GM10248 (cell line): ENCODE data around the gene CHST3.

Source experiments
- CTCF ChIA-PET: fragments of 300-600 bp; sonication (Branson Sonifier 250); formaldehyde crosslinking; extraction: SDS; loops from one replicate; lab custom pipeline; 2021; ENCODE audit warnings: antibody characterized with exemption; lab: Yijun Ruan, JAX
- POLR2A ChIA-PET: fragments of 350-650 bp; sonication (Branson Sonifier 250); formaldehyde crosslinking; extraction: SDS; loops from one replicate; lab custom pipeline; 2020; ENCODE audit warnings: antibody characterized with exemption; lab: Yijun Ruan, JAX
- DNase-seq: peaks from one replicate; pipeline ENCODE4 v3.0.0; 2012; ENCODE audit errors: extremely low spot score
- CTCF ChIP-seq: IDR thresholded peaks from 2 replicates; pipeline ENCODE4 v1.5.1; 2012; ENCODE audit warnings: mild to moderate bottlenecking, low read depth; ENCODE audit errors: extremely low read depth, missing control alignments, control extremely low read depth

Gene CHST3

DNA sequence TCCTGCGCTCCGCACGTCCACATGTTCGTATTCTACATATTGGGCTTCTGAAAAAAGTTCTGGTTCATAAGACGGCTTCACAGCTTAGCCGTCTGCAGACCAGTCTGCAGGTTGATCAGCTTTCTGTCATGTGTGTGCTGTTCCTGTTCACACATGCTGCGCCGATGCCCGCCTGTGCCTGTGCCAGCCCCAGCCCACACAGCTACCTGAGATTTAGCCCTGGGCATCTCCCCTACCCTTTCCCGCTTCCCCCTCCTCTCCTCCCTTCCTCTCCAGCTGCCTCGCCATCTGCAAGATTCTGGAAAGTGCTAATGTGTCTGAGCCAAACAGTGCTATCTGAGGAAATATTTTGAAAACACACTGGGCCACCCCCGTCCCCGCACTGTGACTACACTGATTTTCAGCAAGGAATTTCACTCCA lies 7.1 kb downstream of the CHST3 start:
- no peak for TF ChIP-seq CTCF
- ChIA-PET POLR2A (no interaction called here), CTCF (interaction anchor here (0.9 to 1.2 kb wide), 2 partner anchors 9 to 16 kb away, joined by 3 to 5 read pairs; no protein-coding TSS in a partner anchor)
- DNase-seq, result no peak

- ChIA-PET POLR2A (no interaction called here), CTCF (interaction anchor here (0.9 kb wide), 1 partner anchor 16 kb away, joined by 3 read pairs; no protein-coding TSS in a partner anchor)
- DNase-seq, result peak; percentile 54
- no peak for TF ChIP-seq CTCF
Observed at GRCh38 chr10:71971769-71972555, 7.8 kb downstream of the CHST3 start.

DNA sequence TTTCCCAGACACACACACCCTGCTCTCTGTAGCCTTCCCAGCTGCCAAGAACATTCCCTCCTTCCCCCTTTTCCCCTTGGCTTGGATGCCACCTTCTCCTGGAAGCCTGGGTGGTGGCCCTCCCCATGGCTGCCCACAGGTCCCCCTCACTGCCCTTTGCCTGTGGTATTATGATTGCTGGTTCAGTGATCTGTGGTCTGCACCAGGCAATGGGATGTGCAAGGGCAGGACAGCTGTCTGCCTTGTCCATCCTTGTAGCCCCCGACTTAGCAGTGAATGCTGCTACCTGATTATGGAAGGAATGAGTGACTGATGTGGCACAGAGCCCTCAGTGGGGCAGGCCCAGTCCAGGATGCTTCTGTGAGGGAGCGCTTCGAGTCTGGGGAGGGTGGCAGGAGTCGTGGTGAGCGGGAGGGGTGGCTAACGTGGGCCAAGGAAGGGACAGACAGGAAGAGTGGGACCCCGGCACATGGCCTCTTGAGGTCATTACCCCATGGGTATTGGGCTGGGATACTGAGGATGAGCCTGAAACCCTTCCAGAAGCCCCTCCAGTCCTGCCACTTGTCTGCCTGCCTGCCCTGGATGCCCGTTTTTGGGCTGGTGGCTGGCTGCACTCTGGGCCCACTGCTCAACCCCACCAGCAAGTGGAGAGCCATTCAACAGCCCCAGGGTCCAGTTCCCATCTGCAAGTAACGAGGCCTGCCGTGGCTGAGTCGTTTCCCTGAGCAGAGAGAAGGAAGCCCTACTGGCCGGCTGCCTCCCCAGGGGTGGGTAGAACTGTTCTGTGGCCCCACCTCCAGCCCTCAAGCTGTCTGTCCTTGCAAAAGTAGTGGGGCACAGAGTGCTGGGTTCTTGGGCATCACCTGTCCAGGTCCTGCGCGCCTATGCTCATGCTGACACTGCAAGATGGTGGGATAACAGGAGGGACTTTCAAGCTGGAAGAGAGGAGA lies 8.8 kb downstream of the CHST3 start:
- no peak for TF ChIP-seq CTCF
- POLR2A ChIA-PET, result no interaction called here
- DNase-seq, result no peak
- CTCF ChIA-PET, result interaction anchor here (1.0 kb wide), 1 partner anchor 10 kb away, joined by 4 read pairs; no protein-coding TSS in a partner anchor

DNA sequence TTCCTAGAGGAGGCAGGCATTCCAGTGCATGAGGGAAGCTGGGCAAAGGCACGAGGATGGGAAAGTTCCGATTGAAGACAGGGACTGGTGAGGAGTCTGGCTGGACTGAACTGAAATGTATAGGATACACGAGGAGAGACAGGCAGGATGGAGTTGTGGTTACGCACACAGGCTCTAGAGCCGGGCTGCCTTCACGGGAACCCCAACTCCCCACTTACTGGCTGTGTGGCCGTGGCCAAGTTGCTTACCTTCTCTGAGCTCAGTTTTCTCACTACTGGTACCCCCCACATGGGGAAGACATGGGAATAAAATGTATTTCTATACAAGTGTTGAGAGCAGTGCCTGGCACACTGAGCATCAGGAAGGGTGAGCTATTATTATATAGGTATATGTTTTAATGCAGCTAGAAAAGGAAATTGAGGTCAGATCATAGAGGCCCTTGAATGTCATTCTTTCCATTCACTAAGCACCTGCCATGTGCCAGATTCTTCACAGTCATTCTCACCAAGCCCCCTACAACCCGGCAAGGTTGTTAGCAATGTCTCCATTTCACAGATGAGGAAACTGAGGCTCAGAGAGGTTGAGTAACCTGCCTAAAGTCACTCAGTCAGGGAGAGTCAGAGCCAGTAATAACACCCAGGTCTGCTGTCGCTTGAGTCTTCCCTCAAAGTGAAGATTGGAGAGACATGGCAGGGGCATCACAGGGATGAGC lies 9.7 kb downstream of the CHST3 start:
- POLR2A ChIA-PET, result no interaction called here
- DNase-seq, result no peak
- CTCF ChIA-PET, result interaction anchor here (1.0 to 1.5 kb wide), 5 partner anchors 9 to 77 kb away, joined by 3 to 8 read pairs (median 4); no protein-coding TSS in a partner anchor
- TF ChIP-seq CTCF, result no peak

DNA sequence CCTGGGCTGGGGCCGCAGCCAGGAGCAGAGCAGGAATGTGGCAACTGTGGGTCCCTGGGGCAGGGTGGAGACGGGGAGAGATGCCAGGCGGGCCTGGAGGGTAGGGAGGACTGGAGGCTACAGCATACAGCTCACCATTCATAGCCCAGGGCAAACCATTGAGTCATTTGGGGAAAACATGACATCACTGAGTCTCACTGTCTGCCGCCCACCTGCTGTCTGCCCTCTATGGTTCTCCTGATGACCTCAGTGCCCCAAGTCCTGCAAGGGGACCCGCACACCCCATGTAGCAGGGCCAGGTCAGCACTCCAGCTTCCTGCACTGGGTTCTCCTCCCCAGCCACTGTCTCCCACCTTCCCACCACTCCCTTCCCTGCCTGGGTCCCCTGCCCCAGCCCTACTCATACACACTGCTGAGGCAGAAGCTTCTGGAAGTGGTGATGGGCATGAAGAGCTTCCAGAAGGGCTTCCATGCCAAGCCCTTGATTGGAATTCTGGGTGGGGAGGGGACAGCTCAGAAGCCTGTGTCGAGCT lies 10.4 kb downstream of the CHST3 start:
- DNase-seq, result peak; percentile 79
- TF ChIP-seq CTCF, result no peak
- ChIA-PET POLR2A (no interaction called here), CTCF (interaction anchor here (1.1 to 1.5 kb wide), 6 partner anchors 10 to 78 kb away, joined by 3 to 8 read pairs (median 4); no protein-coding TSS in a partner anchor)
